Suppressor macrophage treated with lipopolysaccharide for 4 hours (primary cell): ENCODE results near the gene DNAAF6.
"Not testable (repeated sequence)": the region's sequence is repeated elsewhere in the genome, so short reads cannot be mapped to it uniquely, and the experiment has no call there.

Experiments used
- DNase-seq: peaks from one replicate; pipeline ENCODE4 v3.0.0-alpha.2; 2020

Gene DNAAF6

DNA sequence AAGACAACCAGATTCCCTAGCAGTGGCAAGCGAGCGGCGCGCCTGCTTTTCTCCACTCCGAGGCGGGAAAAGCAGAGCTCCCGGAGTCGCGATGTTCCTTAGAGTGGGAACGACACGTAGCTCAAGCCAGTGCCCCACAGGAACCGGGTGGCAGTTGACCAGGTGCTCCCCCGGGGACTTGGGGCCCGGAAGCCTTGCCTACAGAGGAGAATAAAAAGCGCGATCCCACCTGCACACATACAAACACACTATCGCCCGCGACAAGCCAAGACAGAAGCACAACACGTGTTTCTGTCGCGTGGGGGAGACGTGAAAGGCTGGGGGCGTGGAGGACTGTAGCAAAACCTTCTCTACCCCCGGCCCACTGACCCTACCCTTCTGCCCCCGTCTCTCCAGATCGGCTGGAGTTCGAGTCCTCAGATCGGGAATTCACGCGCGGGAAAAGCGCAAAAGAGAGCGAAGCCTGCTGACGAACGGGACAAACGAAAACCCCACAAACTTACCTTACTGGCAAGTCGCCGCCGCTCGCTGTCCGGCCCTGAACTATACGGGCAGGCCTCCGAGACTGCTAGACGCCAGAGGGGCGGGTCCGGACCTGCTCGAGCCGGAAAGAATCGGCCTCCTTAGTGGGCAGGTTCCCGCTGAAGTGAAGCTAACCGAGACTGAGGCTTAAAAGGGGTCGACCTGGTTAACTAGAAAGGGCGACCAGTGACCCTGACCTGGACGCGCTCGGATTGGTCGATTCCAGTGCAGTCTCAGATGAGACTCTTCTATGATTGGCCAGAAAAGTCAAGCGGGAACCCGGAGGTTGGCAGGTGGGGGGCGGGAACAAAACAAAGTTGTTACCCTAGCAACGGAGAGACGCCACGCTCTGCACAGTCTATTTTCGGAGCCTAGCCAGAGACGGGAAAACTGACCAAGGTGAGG lies at the start of gene DNAAF6, which contains the start of gene NUP62CL:
Gene DNAAF6 (plus strand): TSS at position 842 of the 927 bp plus-strand sequence. CDS start 6,265 bp downstream, outside the sequence.
Gene NUP62CL (minus strand): TSS at position 664 of the 927 bp plus-strand sequence. CDS start 31,287 bp downstream, outside the sequence.
- peak; percentile 39 for DNase-seq

- DNase-seq = not testable (repeated sequence)
Observed at GRCh38 chrX:107157618-107158017, 48.8 kb upstream of the DNAAF6 start.

DNA sequence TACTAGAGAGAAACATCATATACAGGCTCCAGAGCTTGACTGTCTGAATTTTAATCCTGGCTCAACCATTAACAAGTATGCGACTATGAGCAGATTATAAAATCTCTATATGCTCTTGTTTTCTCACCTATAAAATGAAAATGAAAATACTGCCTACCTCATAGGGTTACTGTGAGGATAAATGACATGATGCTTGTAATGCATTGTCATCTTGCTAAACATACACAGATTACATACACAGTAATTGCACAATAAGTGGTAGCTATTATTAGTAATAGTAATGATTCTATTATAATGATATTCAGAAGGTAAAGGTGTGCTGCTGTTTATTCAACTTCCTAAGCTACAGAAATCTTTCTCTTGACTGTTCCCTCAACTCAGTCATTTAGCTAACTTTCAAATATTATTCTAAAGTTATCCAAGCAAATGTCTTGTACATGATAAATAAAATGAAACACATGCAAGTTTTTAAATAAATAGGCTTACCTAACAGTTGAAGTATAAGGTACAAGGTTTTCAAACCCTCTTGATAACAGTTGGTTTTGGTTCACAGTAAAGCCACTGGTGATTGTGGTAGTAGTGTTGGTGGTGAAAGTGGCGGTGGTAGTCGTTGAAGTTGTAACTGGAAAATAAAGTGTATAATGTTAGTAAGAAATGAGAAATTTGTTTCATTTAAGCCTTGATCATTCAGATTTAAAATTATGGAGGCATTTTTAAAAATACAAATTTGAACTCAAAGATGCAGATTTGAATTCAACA lies 39.1 kb upstream of the DNAAF6 start:
- DNase-seq = no peak

DNA sequence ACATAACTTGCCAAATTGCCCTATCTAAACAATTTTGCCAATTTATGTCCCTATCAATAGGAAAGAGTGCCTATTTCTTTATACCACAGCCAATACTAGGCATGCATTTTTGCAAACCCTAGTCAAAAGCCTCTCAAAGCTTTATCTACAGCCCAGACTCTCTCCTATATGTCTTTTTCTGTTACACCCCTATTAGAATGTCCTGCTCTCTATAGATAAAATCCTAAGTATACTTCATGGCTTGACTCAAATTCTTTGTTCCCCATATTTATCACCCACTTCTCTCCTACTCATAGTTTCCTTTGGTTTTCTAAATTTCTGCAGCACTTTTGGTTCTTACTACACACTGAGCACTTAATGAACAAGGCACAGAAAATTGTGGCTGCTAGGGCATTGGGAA lies 38.2 kb upstream of the DNAAF6 start:
- DNase-seq = no peak

DNA sequence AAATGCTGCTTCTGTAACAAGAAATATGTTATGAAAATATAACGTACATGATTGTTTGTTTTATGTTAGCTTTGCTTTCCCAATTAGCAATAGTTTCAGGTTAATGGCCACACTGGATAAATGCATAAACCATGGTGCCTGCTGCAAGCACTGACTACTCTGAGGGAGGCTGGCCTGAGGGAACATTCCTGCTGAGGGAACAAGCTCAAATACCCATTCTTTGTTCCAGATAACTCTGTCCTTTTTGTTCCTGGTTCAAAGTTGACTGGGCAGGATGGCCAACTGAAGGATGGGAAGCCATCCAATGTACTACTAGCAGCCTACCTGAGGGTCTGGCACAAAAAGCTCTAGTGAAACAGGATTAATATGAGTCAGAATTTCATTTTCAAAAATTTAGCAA lies 37.7 kb upstream of the DNAAF6 start:
- DNase-seq = no peak

DNA sequence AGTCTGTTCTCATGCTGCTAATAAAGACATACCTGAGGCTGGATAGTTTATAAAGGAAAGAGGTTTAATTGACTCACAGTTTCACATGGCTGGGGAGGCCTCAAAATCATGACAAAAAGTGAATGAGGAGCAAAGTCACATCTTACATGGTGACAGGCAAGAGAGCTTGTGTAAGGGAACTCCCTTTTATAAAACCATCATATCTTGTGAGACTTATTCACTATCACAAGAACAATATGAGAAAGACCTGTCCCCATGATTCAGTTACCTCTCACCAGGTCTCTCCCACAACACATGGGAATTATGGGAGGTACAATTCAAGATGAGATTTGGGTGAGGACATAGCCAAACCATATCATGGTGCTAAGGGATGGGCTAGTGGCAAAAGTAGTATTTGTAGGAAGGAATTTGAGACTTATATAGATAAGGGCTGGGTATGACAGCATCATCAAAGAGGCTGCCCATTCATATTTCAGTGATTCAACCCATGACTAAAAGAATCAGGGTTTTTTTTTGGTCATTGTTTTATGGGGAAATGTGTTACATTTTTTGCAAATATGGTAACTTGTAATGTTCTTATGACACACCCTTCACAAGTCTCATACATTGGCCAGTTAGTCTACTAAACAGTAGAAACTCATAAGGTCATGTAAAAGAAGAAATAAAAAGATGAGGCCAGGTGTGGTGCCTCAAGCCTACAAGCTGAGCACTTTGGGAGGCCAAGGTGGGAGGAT lies 34.9 kb upstream of the DNAAF6 start:
- DNase-seq = no peak

DNA sequence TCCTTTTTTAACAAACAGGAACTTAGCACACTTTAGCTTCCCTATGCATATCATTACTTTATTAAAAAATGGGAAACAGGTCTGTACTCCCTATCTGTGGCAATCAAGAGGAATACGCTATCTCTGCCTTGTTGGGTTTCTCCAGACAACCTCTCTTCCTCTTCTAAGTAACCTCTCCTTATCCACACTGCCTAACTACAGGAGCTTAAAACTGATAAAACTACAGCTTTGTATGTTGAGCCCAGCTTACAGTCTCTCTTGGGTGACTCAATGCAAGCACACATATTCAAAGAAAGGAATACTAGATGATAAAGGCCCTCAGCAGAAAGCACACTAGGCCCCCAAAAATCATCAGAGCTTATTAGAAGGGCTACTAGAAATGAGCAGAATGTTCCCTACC lies 9.1 kb upstream of the DNAAF6 start:
- DNase-seq = no peak

DNA sequence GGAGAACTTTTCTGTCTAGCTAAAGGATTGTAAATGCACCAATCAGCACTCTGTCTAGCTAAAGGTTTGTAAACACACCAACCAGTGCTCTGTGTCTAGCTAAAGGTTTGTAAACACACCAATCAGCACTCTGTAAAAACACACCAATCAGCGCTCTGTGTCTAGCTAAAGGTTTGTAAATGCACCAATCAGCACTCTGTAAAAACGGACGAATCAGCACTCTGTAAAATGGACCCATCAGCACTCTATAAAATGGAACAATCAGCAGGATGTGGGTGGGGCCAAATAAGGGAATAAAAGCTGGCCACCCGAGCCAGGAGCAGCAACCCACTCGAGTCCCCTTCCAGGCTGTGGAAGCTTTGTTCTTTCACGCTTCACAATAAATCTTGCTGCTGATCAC lies 8.3 kb upstream of the DNAAF6 start:
- not testable (repeated sequence) for DNase-seq

DNA sequence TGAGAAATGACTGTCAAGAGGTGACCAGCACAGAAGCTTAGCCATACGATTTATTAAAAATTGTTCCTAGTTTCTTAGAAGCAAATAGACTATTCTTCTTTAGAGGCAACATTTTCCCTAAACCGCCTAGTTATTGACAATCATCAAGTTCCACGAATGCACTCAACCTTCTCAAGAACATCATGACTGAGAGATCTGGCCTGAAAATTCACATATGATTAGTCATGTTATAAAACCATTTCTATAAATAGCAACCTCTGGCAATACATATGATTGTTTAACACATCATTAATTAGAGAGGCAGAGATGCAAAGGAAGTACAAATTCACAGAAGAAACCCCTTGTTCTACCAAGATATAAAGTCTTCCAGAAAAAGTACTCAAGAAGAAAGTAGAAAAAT lies 6.9 kb upstream of the DNAAF6 start:
- DNase-seq = no peak

DNA sequence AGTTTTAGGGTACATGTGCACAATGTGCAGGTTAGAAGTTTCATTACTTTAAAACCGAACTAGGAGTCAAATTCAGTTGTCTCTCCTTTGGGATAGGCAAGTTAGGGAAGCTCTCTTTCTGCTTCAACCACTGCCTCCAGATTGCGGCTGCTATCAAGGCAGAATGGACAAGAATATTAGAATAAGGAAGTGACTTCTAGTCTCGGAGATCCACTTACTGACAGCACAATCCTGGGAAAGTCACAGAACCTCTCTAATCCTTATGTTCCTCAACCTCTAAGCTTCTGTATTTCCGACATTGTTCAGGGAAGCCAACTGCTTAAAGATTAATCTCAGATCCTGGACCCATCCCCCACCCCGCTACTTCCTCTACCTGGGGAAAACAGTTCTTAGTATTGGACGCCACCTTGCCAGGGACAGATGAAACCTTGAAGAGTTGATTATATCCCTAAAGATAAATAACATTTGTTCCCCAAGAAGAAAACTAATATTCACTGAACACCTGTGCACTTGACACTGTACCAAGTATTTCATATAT lies 2.3 kb upstream of the DNAAF6 start:
- no peak for DNase-seq

GRCh38 chrX:107206697-107207065 lies 270 bp downstream of the DNAAF6 start:
- DNase-seq = no peak

- no peak for DNase-seq
Observed at GRCh38 chrX:107207089-107207488, 678 bp downstream of the DNAAF6 start.

DNA sequence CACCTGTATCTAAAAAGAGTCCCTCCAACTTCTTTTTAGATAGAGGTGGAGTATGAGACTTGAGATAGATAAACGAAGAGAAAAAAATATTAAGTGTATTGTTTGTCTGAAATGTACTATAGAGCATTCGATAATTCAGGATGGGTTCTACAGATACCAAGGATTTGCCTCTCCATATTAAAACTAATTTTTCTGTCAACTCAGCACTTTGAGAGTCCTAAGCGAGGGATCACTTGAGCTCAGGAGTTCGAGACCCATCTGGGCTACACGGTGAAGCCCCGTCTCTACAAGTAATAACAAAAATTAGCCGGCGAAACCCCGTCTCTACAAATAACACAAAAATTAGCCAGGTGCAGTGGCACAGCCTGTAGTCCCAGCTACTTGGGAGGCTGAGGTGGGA lies 1.5 kb downstream of the DNAAF6 start:
- DNase-seq = no peak

- DNase-seq = no peak
Observed at GRCh38 chrX:107213477-107213876, 7.1 kb downstream of the DNAAF6 start.

GRCh38 chrX:107226757-107227156 lies 20.3 kb downstream of the DNAAF6 start:
- no peak for DNase-seq

GRCh38 chrX:107227780-107228485 lies 21.5 kb downstream of the DNAAF6 start:
- DNase-seq = peak; percentile 30

DNA sequence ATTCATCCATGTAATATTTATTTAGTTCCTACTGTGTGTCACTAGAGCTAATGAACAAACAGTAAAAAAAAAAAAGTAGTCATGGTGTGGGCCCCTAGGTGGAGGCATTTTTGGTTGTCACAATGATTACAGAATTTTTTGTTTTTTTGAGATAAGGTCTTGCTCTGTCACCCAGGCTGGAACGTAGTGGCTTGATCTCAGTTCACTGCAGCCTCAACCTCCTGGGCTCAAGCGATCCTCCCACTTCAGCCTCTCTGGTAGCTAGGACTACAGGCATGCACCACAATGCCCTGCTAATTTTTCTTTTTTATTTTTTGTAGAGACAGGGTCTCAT lies 22.0 kb downstream of the DNAAF6 start:
- DNase-seq = no peak

DNA sequence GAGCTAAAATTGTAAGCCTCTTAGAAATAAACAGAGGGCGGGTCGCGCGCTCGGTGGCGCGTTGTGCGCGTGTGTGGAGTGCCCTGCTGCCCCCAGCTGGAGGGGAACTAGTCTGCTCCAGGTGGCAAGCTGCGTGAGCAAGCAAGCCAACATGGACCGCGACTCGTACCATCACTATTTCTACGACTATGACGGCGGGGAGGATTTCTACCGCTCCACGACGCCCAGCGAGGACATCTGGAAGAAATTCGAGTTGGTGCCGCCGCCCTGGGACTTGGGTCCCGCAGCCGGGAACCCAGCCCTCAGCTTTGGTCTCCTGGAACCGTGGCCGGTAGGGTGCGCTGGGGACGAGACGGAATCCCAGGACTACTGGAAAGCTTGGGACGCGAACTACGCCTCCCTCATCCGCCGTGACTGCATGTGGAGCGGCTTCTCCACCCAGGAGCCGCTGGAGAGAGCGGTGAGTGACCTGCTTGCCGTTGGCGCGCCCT lies 66.1 kb downstream of the DNAAF6 start:
- DNase-seq = peak; percentile 0

GRCh38 chrX:107273795-107274194 lies 67.4 kb downstream of the DNAAF6 start:
- DNase-seq = no peak

DNA sequence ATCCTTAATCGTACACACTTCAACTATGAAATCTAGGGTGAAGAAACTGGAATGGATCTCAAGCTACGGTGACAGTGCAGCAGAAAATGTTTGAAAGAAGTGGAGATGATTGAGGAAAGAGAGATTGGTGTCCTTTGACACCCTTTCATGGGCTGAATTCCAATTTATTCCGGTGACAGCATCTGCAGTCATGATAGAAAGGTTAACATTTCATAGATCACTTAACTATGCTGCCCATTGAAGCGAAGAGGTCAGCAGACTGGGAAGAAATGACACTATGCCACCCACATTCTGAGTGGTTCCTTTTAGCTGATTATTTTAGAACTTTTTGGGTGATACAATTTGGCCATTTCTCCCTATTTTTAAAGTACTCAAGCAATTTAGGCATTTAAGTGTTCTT lies 82.3 kb downstream of the DNAAF6 start:
- no peak for DNase-seq

GRCh38 chrX:107290019-107290418 lies 83.6 kb downstream of the DNAAF6 start:
- DNase-seq = no peak

DNA sequence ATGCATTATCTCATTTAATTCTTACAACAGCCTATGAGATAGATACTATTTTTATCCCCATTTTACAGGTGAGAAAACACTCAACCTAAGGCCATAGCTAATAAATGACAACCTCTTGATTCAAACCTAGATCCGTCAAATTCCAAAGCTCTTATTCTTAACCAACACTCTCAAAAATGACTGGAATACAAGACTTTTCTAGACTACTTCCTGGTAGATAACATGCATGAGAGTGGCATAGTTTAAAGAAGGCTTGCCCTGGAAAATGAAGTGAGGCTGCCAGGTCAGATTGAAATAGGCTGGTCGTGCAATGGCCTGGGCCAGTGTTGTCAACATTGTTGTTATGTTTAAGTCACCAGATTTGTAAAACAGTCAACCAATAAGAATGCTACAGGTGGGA lies 86.6 kb downstream of the DNAAF6 start:
- DNase-seq = no peak
